Measurements from ENCODE around the gene BRD3OS.

- no peak for TF ChIP-seq SUZ12 (IDR thresholded peaks at IDR 0.05)
- no peak for TF ChIP-seq PKNOX1 (IDR thresholded peaks at IDR 0.05)
- no peak for TF ChIP-seq FOXK2 (IDR thresholded peaks at IDR 0.05)
- no peak for TF ChIP-seq SP1 (IDR thresholded peaks at IDR 0.05)
- TF ChIP-seq L3MBTL2 (conservative IDR thresholded peaks at IDR 0.05): no peak
- no peak for TF ChIP-seq ZNF384 (IDR thresholded peaks at IDR 0.05)
- TF ChIP-seq NFRKB (IDR thresholded peaks at IDR 0.05): no peak
- TF ChIP-seq ARNT (IDR thresholded peaks at IDR 0.05): no peak
- no peak for TF ChIP-seq FOXA1 (IDR thresholded peaks at IDR 0.05)
Measured at GRCh38 chr9:134026981-134027380, 1.7 kb downstream of the BRD3OS start.
